ENCODE measurements around the gene NT5E. TPM values are rescaled to one million over a fixed set of nuclear protein-coding genes. Genes with fewer than 3 reads are reported as not detected.

Gene NT5E
- total and polyA plus RNA-seq, 2 of the 13 experiments (the other 11 are each of a cell fraction or from before 2014, with no cell fraction given) = 9.5 to 33.0 TPM

DNA sequence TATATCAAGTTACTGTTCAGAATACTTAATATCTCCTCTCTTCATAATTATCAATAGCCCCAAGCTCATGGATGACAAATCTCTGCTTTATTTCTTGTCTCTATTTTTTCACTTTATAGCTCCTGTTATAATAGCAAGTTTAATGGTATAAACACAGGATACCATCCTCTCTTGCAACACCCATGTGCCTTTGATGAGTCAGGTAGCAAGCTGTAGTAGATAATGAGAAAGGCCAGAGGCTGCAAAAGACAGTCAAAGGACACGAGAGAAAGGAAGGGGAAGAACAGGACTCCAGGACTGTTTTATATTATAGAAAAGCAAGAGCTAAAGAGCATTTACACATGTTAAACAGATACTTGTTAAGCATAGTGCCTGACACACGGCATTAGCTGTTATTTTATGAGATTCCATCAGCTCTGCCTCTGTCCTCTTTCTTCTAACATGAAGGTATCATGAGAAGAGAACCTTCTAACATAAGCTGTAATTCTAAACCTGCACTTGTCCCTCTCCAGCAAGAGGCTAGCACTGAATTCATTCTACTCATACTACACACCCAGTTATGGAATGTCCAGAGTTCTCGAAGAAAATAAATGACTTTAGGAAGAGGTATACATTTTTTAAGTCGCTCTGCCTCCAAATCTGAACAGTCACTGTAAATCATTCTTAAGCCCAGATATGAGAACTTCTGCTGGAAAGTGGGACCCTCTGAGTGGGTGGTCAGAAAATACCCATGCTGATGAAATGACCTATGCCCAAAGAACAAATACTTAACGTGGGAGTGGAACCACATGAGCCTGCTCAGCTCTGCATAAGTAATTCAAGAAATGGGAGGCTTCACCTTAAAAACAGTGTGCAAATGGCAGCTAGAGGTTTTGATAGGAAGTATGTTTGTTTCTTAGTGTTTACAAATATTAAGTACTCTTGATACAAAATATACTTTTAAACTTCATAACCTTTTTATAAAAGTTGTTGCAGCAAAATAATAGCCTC lies 45.0 kb downstream of the NT5E start (continued):
- TF ChIP-seq PPARG (CRISPR knock-in tag; conservative IDR thresholded peaks at IDR 0.05) = no peak

- CTCF ChIA-PET (ENCODE audit: low intra/inter-chr PET ratio, low total read pairs) = no interaction called here
These were observed 46.2 kb downstream of the NT5E start for GRCh38 chr6:85496009-85496579.

DNA sequence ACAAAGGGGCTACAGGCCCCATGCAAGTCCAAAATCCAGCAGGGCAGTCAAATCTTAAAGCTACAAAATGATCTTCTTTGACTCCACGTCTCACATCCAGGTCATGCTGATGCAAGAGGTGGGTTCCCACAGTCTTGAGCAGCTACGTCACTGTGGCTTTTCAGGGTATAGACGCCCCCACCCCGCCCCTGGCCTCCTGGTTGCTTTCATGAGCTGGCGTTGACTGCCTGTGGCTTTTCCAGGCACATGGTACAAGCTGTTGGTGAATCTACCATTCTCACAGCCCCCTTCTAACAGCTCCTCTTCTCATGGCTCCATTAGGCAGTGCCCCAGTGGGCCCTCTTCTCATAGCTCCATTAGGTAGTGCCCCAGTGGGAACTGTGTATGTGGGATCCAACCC lies 47.0 kb downstream of the NT5E start:
- WGBS (ENCODE audit: low lambda C conversion rate) = 91% methylated on average over 5 of the region's 5 CpGs
- Histone ChIP-seq H3K27me3 (ENCODE audit: control insufficient read depth in 1 of 2, insufficient read depth in 2 of 2, low read length in 2 of 2) (no peaks in the 10 kb centered on the region), H3K4me2 (ENCODE audit: low read depth, low read length) (no peak overlapping the region), H3K36me3 (replicated peaks in 1 of 2; ENCODE audit: control insufficient read depth in 1 of 2, insufficient read depth in 2 of 2, low read length in 2 of 2) (0 out of 5 replicates have a peak, but pooled peaks cover 0 to 4% of the 10 kb centered on the region in 2 experiments), H3K9me3 (ENCODE audit: low read length) (peaks cover 10% of the 10 kb centered on the region; the same call in 1 of the 2 replicates), H4K20me1 (ENCODE audit: insufficient read depth, low read length) (no peaks in the 10 kb centered on the region), H3K4me3 (replicated peaks in 1 of 3; ENCODE audit: insufficient read depth in 1 of 3, low read depth in 2 of 3, low read length in 3 of 3) (no peak overlapping the region), H3K9ac (ENCODE audit: insufficient read depth, low read depth, low read length) (no peak overlapping the region), H2AFZ (ENCODE audit: low read length) (no peak overlapping the region), H3K27ac (ENCODE audit: extremely low read length, insufficient read depth, low read length) (no peak overlapping the region), H3K79me2 (ENCODE audit: insufficient read depth, low read length) (no peaks in the 10 kb centered on the region), H3K4me1 (ENCODE audit: insufficient read depth, low read length) (peaks cover 6% of the 10 kb centered on the region; the same call in 1 of the 2 replicates)
- no TSS peak for BruUV-seq (replicated peaks)
- FAIRE-seq (no peak), DNase-seq (ENCODE audit: low spot score) (no peak), ATAC-seq (no peak)
- TF ChIP-seq SIX4 (CRISPR knock-in tag; IDR thresholded peaks at IDR 0.05) (no peak), PREB (CRISPR knock-in tag; IDR thresholded peaks at IDR 0.05) (no peak), NCOA1 (CRISPR knock-in tag; IDR thresholded peaks at IDR 0.05) (no peak), ZNF589 (CRISPR knock-in tag; conservative IDR thresholded peaks at IDR 0.05) (no peak)
- ChIA-PET CTCF (ENCODE audit: low intra/inter-chr PET ratio, low total read pairs) (no interaction called here), POLR2A (interaction anchor here (1.2 kb wide), 1 partner anchor 8 kb away, joined by 3 read pairs; no protein-coding TSS in a partner anchor)
- in situ Hi-C loops (cut with HindIII; ENCODE audit: extremely low pct_ligation_motif_present, low pct_unique_long_range_greater_than_20kb) (no loop called here), intact Hi-C loops (cut with micrococcal nuclease; ENCODE audit: unreplicated experiment) (no loop called here)

More at GRCh38 chr6:85496009-85496579, 46.2 kb downstream of the NT5E start:
- Histone ChIP-seq H3K79me2 (ENCODE audit: insufficient read depth, low read length) (no peaks in the 10 kb centered on the region), H3K27ac (ENCODE audit: extremely low read length, insufficient read depth, low read length) (no peak overlapping the region), H4K20me1 (ENCODE audit: insufficient read depth, low read length) (no peaks in the 10 kb centered on the region), H3K9me3 (ENCODE audit: low read length) (peaks cover 10% of the 10 kb centered on the region; the same call in 1 of the 2 replicates), H3K9ac (ENCODE audit: insufficient read depth, low read depth, low read length) (no peak overlapping the region), H3K36me3 (replicated peaks in 1 of 2; ENCODE audit: control insufficient read depth in 1 of 2, insufficient read depth in 2 of 2, low read length in 2 of 2) (0 out of 5 replicates have a peak, but pooled peaks cover 0 to 4% of the 10 kb centered on the region in 2 experiments), H3K4me3 (replicated peaks in 1 of 3; ENCODE audit: insufficient read depth in 1 of 3, low read depth in 2 of 3, low read length in 3 of 3) (no peak overlapping the region), H2AFZ (ENCODE audit: low read length) (no peak overlapping the region), H3K4me2 (ENCODE audit: low read depth, low read length) (no peak overlapping the region), H3K27me3 (ENCODE audit: control insufficient read depth in 1 of 2, insufficient read depth in 2 of 2, low read length in 2 of 2) (no peaks in the 10 kb centered on the region), H3K4me1 (ENCODE audit: insufficient read depth, low read length) (peaks cover 6% of the 10 kb centered on the region; the same call in 1 of the 2 replicates)
- POLR2A ChIA-PET = interaction anchor here (1.2 kb wide), 1 partner anchor 8 kb away, joined by 3 read pairs; no protein-coding TSS in a partner anchor
- ATAC-seq = no peak
- WGBS (ENCODE audit: low lambda C conversion rate) = 85% methylated on average over 8 of the region's 8 CpGs
- intact Hi-C loops (cut with micrococcal nuclease; ENCODE audit: unreplicated experiment) (no loop called here), in situ Hi-C loops (cut with HindIII; ENCODE audit: extremely low pct_ligation_motif_present, low pct_unique_long_range_greater_than_20kb) (no loop called here)
- DNase-seq (ENCODE audit: low spot score) = no peak
- TF ChIP-seq ATRX (CRISPR knock-in tag; IDR thresholded peaks at IDR 0.05; ENCODE audit: borderline replicate concordance) = no peak
- FAIRE-seq = no peak
- no TSS peak for BruUV-seq (replicated peaks)

Data from HepG2 (cell line).